ENCODE data around the gene ARPP19.
"Not testable (repeated sequence)": the region's sequence is repeated elsewhere in the genome, so short reads cannot be mapped to it uniquely, and the experiment has no call there.

The ARPP19 gene

GRCh38 chr15:52551762-52552161 is 17.1 kb downstream of the ARPP19 start:
- Histone ChIP-seq H2BK5ac (ENCODE audit: low read depth, low read length, poor library complexity) (no peak overlapping the region), H4K91ac (ENCODE audit: low read depth, low read length) (no peak overlapping the region), H2AFZ (ENCODE audit: insufficient read depth, low read length, poor library complexity) (no peak overlapping the region), H3K9me3 (ENCODE audit: insufficient read depth, low read depth, low read length) (no peaks in the 10 kb centered on the region), H4K8ac (ENCODE audit: low read depth, low read length) (no peak overlapping the region), H3K4me3 (ENCODE audit: low read depth, low read length) (no peak overlapping the region), H3K27me3 (ENCODE audit: insufficient read depth, low read length) (no peaks in the 10 kb centered on the region), H3K36me3 (ENCODE audit: control insufficient read depth in 1 of 2, insufficient read depth in 2 of 2, low read length in 2 of 2) (peaks cover 6 to 8% of the 10 kb centered on the region in 2 experiments), H3K18ac (ENCODE audit: low read length) (no peak overlapping the region), H2BK120ac (ENCODE audit: insufficient read depth, low read length, poor library complexity) (no peak overlapping the region), H2BK12ac (ENCODE audit: low read length) (no peak overlapping the region), H3K14ac (ENCODE audit: low read length) (no peak overlapping the region), H3K79me2 (ENCODE audit: control insufficient read depth, insufficient read depth, low read length, poor library complexity) (no peaks in the 10 kb centered on the region), H3K4me2 (ENCODE audit: low read length) (no peak overlapping the region), H4K12ac (ENCODE audit: low read depth, low read length) (no peak overlapping the region), H3K23ac (ENCODE audit: low read length) (no peak overlapping the region), H3K9ac (ENCODE audit: low read length) (no peak overlapping the region), H3K4ac (ENCODE audit: low read depth, low read length) (no peak overlapping the region), H2AK5ac (ENCODE audit: low read length) (no peak overlapping the region), H3K27ac (ENCODE audit: low read depth, low read length) (no peak overlapping the region), H3K79me1 (ENCODE audit: low read length) (no peaks in the 10 kb centered on the region), H3K4me1 (ENCODE audit: control insufficient read depth in 1 of 2, insufficient read depth in 2 of 2, low read length in 2 of 2) (no peaks in the 10 kb centered on the region)
- WGBS (ENCODE audit: extremely low coverage, insufficient coverage, insufficient read length): no CpG with 5 or more reads among the region's 6 CpGs
- peak in 1 of 2 donors; percentile 14 for DNase-seq

GRCh38 chr15:52551186-52551585 is 17.6 kb downstream of the ARPP19 start:
- not testable (repeated sequence) for H2AFZ ChIP-seq (ENCODE audit: insufficient read depth, low read length, poor library complexity); H2BK12ac ChIP-seq (ENCODE audit: low read length); H3K79me1 ChIP-seq (ENCODE audit: low read length); H4K12ac ChIP-seq (ENCODE audit: low read depth, low read length); H4K91ac ChIP-seq (ENCODE audit: low read depth, low read length); H3K9me3 ChIP-seq (ENCODE audit: insufficient read depth, low read depth, low read length); H3K79me2 ChIP-seq (ENCODE audit: control insufficient read depth, insufficient read depth, low read length, poor library complexity); H3K27me3 ChIP-seq (ENCODE audit: insufficient read depth, low read length); H3K27ac ChIP-seq (ENCODE audit: low read depth, low read length); H3K9ac ChIP-seq (ENCODE audit: low read length); H3K18ac ChIP-seq (ENCODE audit: low read length); DNase-seq; H3K4me3 ChIP-seq (ENCODE audit: low read depth, low read length); H3K23ac ChIP-seq (ENCODE audit: low read length); H3K4me2 ChIP-seq (ENCODE audit: low read length); H2BK120ac ChIP-seq (ENCODE audit: insufficient read depth, low read length, poor library complexity); H2BK5ac ChIP-seq (ENCODE audit: low read depth, low read length, poor library complexity); H3K4me1 ChIP-seq (ENCODE audit: control insufficient read depth in 1 of 2, insufficient read depth in 2 of 2, low read length in 2 of 2); H3K14ac ChIP-seq (ENCODE audit: low read length); H3K4ac ChIP-seq (ENCODE audit: low read depth, low read length); H4K8ac ChIP-seq (ENCODE audit: low read depth, low read length); H2AK5ac ChIP-seq (ENCODE audit: low read length)
- no CpG with 5 or more reads among the region's 1 CpG for WGBS (ENCODE audit: extremely low coverage, insufficient coverage, insufficient read length)
- H3K36me3 ChIP-seq (ENCODE audit: control insufficient read depth in 1 of 2, insufficient read depth in 2 of 2, low read length in 2 of 2): peaks cover 11 to 13% of the 10 kb centered on the region in 2 experiments

- no peak overlapping the region for H4K12ac ChIP-seq (ENCODE audit: low read depth, low read length)
- no peak overlapping the region for H2BK12ac ChIP-seq (ENCODE audit: low read length)
- H4K91ac ChIP-seq (ENCODE audit: low read depth, low read length): no peak overlapping the region
- no peak overlapping the region for H3K27ac ChIP-seq (ENCODE audit: low read depth, low read length)
- no peak for DNase-seq
- H3K4me1 ChIP-seq (ENCODE audit: control insufficient read depth in 1 of 2, insufficient read depth in 2 of 2, low read length in 2 of 2): no peaks in the 10 kb centered on the region
- WGBS (ENCODE audit: extremely low coverage, insufficient coverage, insufficient read length): no CpG with 5 or more reads among the region's 5 CpGs
- no peak overlapping the region for H2BK5ac ChIP-seq (ENCODE audit: low read depth, low read length, poor library complexity)
- H3K4me3 ChIP-seq (ENCODE audit: low read depth, low read length): no peak overlapping the region
- no peak overlapping the region for H3K14ac ChIP-seq (ENCODE audit: low read length)
- H3K79me1 ChIP-seq (ENCODE audit: low read length): no peaks in the 10 kb centered on the region
- H3K18ac ChIP-seq (ENCODE audit: low read length): no peak overlapping the region
- no peak overlapping the region for H3K9ac ChIP-seq (ENCODE audit: low read length)
- H2BK120ac ChIP-seq (ENCODE audit: insufficient read depth, low read length, poor library complexity): no peak overlapping the region
- peaks cover 5% of the 10 kb centered on the region for H3K9me3 ChIP-seq (ENCODE audit: insufficient read depth, low read depth, low read length)
- H2AK5ac ChIP-seq (ENCODE audit: low read length): no peak overlapping the region
- H3K36me3 ChIP-seq (ENCODE audit: control insufficient read depth in 1 of 2, insufficient read depth in 2 of 2, low read length in 2 of 2): peaks cover 9 to 16% of the 10 kb centered on the region in 2 experiments
- H3K27me3 ChIP-seq (ENCODE audit: insufficient read depth, low read length): no peaks in the 10 kb centered on the region
- H4K8ac ChIP-seq (ENCODE audit: low read depth, low read length): no peak overlapping the region
- H3K4me2 ChIP-seq (ENCODE audit: low read length): no peak overlapping the region
- H3K79me2 ChIP-seq (ENCODE audit: control insufficient read depth, insufficient read depth, low read length, poor library complexity): no peaks in the 10 kb centered on the region
- no peak overlapping the region for H3K4ac ChIP-seq (ENCODE audit: low read depth, low read length)
- no peak overlapping the region for H2AFZ ChIP-seq (ENCODE audit: insufficient read depth, low read length, poor library complexity)
- H3K23ac ChIP-seq (ENCODE audit: low read length): no peak overlapping the region
Observed at GRCh38 chr15:52546031-52546751, 22.6 kb downstream of the ARPP19 start.

GRCh38 chr15:52540374-52541012 is 28.3 kb downstream of the ARPP19 start:
- Histone ChIP-seq H3K4me2 (ENCODE audit: low read length) (no peak overlapping the region), H2BK120ac (ENCODE audit: insufficient read depth, low read length, poor library complexity) (no peak overlapping the region), H2BK12ac (ENCODE audit: low read length) (no peak overlapping the region), H4K12ac (ENCODE audit: low read depth, low read length) (no peak overlapping the region), H3K9ac (ENCODE audit: low read length) (no peak overlapping the region), H3K9me3 (ENCODE audit: insufficient read depth, low read depth, low read length) (peaks cover 2% of the 10 kb centered on the region), H3K79me2 (ENCODE audit: control insufficient read depth, insufficient read depth, low read length, poor library complexity) (no peaks in the 10 kb centered on the region), H3K79me1 (ENCODE audit: low read length) (no peaks in the 10 kb centered on the region), H3K4me1 (ENCODE audit: control insufficient read depth in 1 of 2, insufficient read depth in 2 of 2, low read length in 2 of 2) (no peaks in the 10 kb centered on the region), H3K18ac (ENCODE audit: low read length) (no peak overlapping the region), H3K27ac (ENCODE audit: low read depth, low read length) (no peak overlapping the region), H2BK5ac (ENCODE audit: low read depth, low read length, poor library complexity) (no peak overlapping the region), H3K27me3 (ENCODE audit: insufficient read depth, low read length) (no peaks in the 10 kb centered on the region), H3K36me3 (ENCODE audit: control insufficient read depth in 1 of 2, insufficient read depth in 2 of 2, low read length in 2 of 2) (no peaks in the 10 kb centered on the region), H3K4me3 (ENCODE audit: low read depth, low read length) (no peak overlapping the region), H2AK5ac (ENCODE audit: low read length) (no peak overlapping the region), H3K4ac (ENCODE audit: low read depth, low read length) (no peak overlapping the region), H4K8ac (ENCODE audit: low read depth, low read length) (no peak overlapping the region), H4K91ac (ENCODE audit: low read depth, low read length) (no peak overlapping the region), H3K23ac (ENCODE audit: low read length) (no peak overlapping the region), H2AFZ (ENCODE audit: insufficient read depth, low read length, poor library complexity) (no peak overlapping the region), H3K14ac (ENCODE audit: low read length) (no peak overlapping the region)
- DNase-seq: no peak
- no CpG with 5 or more reads among the region's 3 CpGs for WGBS (ENCODE audit: extremely low coverage, insufficient coverage, insufficient read length)
